IPS DF 6.9 (cell line): ENCODE results near the gene OR1E2.
"Not testable (repeated sequence)": the region's sequence is repeated elsewhere in the genome, so short reads cannot be mapped to it uniquely, and the experiment has no call there.

Experiments
- DNase-seq: peaks from one replicate; pipeline ENCODE4 v3.0.0-alpha.2; 2013; ENCODE audit warnings: low read depth, low spot score
- H3K27ac ChIP-seq: one replicate; pipeline ENCODE4 v1.5.1; 2013; ENCODE audit warnings: low read length, control low read depth
- H3K27me3 ChIP-seq: 2 replicates; pipeline ENCODE4 v1.6.1; 2013; ENCODE audit warnings: mild to moderate bottlenecking, low read length; ENCODE audit not compliant: control insufficient read depth, insufficient read depth
- H3K36me3 ChIP-seq: 2 replicates; pipeline ENCODE4 v1.6.1; 2013; ENCODE audit warnings: low read length; ENCODE audit not compliant: control insufficient read depth, insufficient read depth
- H3K4me1 ChIP-seq: 2 replicates; pipeline ENCODE4 v1.6.1; 2013; ENCODE audit warnings: low read length; ENCODE audit not compliant: control insufficient read depth, insufficient read depth
- H3K4me3 ChIP-seq: 2 replicates; pipeline ENCODE4 v1.5.1; 2013; ENCODE audit warnings: mild to moderate bottlenecking, low read length
- H3K9me3 ChIP-seq: 2 replicates; pipeline ENCODE4 v1.6.1; 2013; ENCODE audit warnings: low read length, inconsistent platforms; ENCODE audit not compliant: control insufficient read depth, insufficient read depth
- WGBS: extraction: QIAGEN DNeasy Blood & Tissue Kit; methylation state at CpG from one replicate; pipeline ENCODE4 v1.1.7; 2013; ENCODE audit warnings: mixed read lengths, missing lambda C conversion rate; ENCODE audit not compliant: insufficient read length, insufficient coverage; 5-methylcytosine and 5-hydroxymethylcytosine counted together

The OR1E2 gene

DNA sequence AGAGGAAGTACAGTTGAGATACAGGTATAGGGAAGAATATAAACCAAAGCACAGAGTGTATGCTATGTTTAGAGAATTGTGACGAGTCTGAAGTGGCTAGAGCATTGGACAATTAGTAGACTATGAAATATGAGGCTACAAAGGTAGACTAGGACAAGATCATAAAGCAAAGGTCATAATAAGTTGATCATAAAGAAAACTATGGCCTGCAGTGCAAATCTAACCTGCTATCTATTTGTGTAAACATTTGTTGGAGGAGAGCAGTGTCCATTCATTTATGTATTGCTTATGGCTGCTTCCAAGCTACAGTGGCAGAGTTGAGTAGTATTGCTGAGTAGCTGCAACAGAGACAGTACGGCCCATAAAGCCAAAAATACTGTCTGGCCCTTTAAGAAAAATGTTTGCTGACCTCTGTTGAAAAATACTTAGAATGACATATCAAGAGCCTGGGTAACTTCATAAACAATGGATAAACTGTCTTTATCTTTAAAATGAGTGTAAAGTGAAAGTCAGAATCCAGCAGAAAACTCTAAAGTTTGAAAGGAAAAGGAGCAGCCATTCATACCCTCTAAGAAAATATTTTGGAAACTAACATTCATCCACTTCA lies 14.5 kb upstream of the OR1E2 start:
- Histone ChIP-seq H3K27me3 (no peaks in the 10 kb centered on the region), H3K27ac (no peak overlapping the region), H3K4me3 (no peak overlapping the region), H3K9me3 (no peaks in the 10 kb centered on the region), H3K36me3 (no peaks in the 10 kb centered on the region), H3K4me1 (no peaks in the 10 kb centered on the region)
- DNase-seq = no peak
- no CpG with 5 or more reads among the region's 2 CpGs for WGBS

DNA sequence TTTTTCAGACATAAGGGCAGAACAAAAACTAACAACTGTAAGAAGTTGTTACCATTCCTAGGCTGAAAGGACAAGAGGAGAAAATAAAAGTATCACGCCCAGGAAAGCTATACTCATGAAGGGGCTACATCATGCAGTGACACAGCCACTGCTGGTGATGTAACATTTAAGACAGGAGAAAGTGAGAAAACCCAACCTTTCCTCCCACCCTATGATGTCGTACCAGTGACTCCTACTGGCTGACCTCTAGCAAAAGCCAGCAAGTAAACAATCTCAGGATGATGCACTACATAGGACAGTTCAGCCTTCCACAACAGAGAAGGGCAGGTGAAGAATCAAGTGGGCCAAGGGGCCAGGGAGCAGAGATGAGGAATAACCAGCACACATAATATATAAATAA lies 14.0 kb upstream of the OR1E2 start:
- no peaks in the 10 kb centered on the region for H3K27me3 ChIP-seq
- H3K4me1 ChIP-seq = no peaks in the 10 kb centered on the region
- no peaks in the 10 kb centered on the region for H3K9me3 ChIP-seq
- no peak overlapping the region for H3K27ac ChIP-seq
- DNase-seq = peak; percentile 52
- H3K36me3 ChIP-seq = no peaks in the 10 kb centered on the region
- no peak overlapping the region for H3K4me3 ChIP-seq
- no CpG with 5 or more reads among the region's 2 CpGs for WGBS

DNA sequence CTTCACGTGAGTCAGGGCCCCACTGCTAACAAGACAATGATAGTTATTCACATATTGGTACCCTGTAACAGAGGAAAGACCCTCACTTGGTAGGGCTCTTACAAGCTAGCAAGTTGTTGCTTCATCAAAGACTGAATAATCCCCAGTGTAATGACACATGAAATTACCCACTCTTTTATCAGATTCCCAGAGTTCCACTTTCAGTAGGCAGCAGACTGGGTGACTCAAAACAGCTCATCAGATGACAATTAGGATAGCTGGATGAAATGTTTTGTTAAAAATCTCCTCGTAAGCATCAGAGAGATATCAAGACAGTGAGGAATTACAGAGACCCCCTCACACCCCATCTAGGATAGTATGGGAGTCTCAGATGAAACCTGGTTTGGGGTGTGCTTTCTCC lies 6.8 kb upstream of the OR1E2 start:
- no CpG with 5 or more reads among the region's 2 CpGs for WGBS
- no peaks in the 10 kb centered on the region for H3K9me3 ChIP-seq
- H3K4me3 ChIP-seq = no peak overlapping the region
- H3K4me1 ChIP-seq = no peaks in the 10 kb centered on the region
- DNase-seq = no peak
- H3K27ac ChIP-seq = no peak overlapping the region
- H3K27me3 ChIP-seq = no peaks in the 10 kb centered on the region
- no peaks in the 10 kb centered on the region for H3K36me3 ChIP-seq

DNA sequence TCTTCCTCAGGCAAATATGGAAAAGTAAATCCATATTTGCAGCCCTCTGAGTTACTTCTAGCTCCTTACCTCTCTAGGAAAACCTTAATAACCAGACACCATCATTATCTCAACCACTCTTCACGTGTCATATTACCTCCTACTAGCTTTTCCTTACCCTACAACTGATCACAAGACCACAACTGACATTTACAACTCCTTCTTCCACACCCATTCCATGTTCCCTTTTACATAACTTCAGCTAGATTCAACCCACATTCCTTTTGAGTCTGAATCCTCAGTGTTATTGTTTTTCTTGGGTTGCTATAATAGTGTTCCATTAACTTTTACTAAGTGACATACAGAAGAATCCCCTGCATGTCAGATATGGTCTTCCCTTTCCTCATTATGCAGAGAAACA lies 4.7 kb upstream of the OR1E2 start:
- no peaks in the 10 kb centered on the region for H3K36me3 ChIP-seq
- no peak overlapping the region for H3K27ac ChIP-seq
- no peaks in the 10 kb centered on the region for H3K4me1 ChIP-seq
- no peaks in the 10 kb centered on the region for H3K27me3 ChIP-seq
- no peak overlapping the region for H3K4me3 ChIP-seq
- no peaks in the 10 kb centered on the region for H3K9me3 ChIP-seq
- DNase-seq = no peak
- WGBS = 100% methylated on average over 1 of the region's 1 CpG

DNA sequence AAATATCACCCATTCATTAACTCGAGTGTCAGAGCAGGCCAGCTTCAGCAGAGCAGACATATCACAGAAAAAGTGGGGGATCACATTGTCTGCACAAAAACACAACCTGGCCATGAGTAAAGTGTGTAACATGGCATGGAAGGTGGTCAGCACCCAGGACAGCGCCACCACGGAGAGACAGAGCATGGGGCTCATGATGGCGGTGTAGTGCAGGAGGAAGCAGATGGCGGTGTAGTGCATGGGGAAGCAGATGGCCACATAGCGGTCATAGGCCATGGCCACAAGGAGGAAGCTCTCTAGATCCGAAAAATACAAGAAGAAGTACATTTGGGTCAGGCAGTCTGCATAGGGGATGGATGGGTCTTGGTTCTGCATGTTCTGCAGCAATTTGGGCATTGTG lies 426 bp downstream of the OR1E2 start:
- H3K27me3 ChIP-seq, H3K4me1 ChIP-seq, H3K9me3 ChIP-seq, H3K36me3 ChIP-seq, H3K4me3 ChIP-seq, H3K27ac ChIP-seq: not testable (repeated sequence)
- peak; percentile 9 for DNase-seq
- no CpG with 5 or more reads among the region's 7 CpGs for WGBS

DNA sequence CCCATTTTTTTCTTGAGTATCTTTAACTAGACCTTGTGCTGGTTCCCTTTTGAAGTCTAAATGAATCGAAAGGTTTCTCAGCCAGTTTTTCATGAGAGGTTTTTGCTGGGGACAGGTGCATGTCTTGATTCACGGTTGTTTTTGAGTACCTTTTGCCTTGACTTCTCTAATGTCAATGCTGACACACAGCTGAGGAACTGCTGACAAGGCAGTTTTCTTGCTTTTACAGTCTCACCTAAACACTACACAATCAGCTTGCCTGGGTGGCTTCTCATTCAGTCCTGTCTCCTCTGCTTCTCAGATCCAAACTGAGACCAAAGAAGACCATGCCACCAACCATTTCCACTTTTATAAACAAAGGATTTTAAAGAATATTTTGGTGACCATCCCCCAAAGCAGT lies 15.4 kb downstream of the OR1E2 start:
- no CpG with 5 or more reads among the region's 2 CpGs for WGBS
- Histone ChIP-seq H3K27ac (no peak overlapping the region), H3K27me3 (no peaks in the 10 kb centered on the region), H3K9me3 (no peaks in the 10 kb centered on the region), H3K4me3 (no peak overlapping the region), H3K36me3 (no peaks in the 10 kb centered on the region), H3K4me1 (no peaks in the 10 kb centered on the region)
- DNase-seq = no peak

DNA sequence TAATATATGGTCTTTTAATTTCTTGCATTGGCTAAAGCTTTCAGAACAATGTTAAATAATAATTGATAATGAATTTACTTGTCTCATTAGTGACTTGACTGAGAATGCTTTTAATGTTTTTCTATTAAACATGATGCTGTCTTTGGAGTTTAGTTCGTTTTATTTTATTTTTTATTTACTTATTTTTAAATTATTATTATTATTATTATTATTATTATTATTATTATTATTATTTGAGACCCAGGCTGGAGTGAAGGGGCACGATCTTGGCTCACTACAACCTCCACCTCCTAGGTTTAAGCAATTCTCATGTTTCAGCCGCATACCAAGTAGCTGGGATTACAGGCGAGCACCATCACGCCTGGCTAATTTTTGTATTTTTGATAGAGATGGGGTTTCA lies 18.0 kb downstream of the OR1E2 start:
- Histone ChIP-seq H3K4me1 (no peaks in the 10 kb centered on the region), H3K4me3 (no peak overlapping the region), H3K27ac (no peak overlapping the region), H3K27me3 (no peaks in the 10 kb centered on the region), H3K9me3 (no peaks in the 10 kb centered on the region), H3K36me3 (no peaks in the 10 kb centered on the region)
- DNase-seq = no peak
- no CpG with 5 or more reads among the region's 5 CpGs for WGBS

DNA sequence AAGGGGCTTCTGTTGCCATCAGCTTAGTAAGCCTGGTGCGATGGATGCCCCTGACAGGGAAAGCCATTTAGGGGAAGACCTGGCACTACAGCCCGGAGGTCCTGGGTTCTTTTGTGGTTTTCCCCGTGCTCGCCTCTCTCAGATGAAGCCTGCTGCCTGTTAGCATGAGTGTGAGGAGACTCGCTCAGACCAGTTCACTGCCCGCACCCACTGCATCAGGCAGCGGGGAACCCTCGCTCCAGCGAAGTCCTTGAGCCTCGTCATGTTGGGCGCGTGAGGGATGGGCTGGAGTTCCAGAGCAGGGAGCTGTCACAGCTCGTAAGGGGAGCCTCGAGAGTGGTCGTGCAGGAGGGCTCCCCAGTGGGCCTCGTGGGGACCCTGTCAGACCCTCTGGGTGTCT lies 21.4 kb downstream of the OR1E2 start:
- H3K4me3 ChIP-seq, H3K4me1 ChIP-seq, H3K36me3 ChIP-seq, DNase-seq, H3K27ac ChIP-seq, H3K27me3 ChIP-seq, H3K9me3 ChIP-seq: not testable (repeated sequence)
- no CpG with 5 or more reads among the region's 16 CpGs for WGBS

DNA sequence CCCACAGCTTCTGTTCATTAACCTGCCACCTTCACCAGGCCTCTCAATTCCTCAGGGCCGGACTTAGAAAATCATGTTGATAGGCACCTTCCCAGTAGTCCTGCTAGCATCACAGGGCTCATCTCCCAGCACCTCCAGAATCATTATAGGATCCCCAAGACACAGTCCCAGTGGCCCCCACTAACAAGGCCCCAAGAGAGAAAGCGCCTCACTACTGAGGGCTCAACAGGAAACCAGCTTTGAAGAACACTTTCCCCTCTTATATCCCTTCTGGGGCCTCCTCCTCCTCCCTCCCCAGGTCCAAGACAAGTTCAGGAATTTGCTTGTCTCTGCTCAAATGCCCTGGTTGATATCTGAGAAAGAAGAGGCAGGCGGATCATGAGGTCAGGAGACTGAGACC lies 22.6 kb downstream of the OR1E2 start, which contains the start of gene OR3A3:
TSS of gene OR3A3 (plus strand) at position 301 of the 400 bp plus-strand sequence.
- Histone ChIP-seq H3K4me3 (no peak within 1 kb of the TSS), H3K4me1 (no peaks in the 10 kb centered on the region), H3K27me3 (no peaks in the 10 kb centered on the region), H3K9me3 (no peaks in the 10 kb centered on the region; the same call in 1 of the 2 replicates), H3K36me3 (no peaks in the 10 kb centered on the region), H3K27ac (no peak within 1 kb of the TSS)
- DNase-seq = no peak
- WGBS = no CpG with 5 or more reads among the region's 3 CpGs

DNA sequence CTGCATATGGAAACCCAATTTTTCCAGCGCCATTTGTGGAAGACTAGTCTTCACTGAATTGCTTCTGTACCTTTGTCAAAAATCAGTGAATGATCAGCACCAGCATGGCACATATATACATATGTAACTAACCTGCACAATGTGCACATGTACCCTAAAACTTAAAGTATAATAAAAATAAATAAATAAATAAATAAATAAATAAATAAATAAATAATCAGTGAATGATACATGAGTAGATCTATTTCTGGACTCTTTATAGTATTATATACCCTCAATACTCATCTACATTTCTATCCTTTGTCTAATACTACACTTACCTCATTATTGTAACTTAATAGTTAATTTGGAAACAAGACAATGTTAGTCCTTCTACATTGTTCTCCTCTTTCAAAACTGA lies 29.8 kb downstream of the OR1E2 start:
- DNase-seq, H3K27me3 ChIP-seq, H3K4me1 ChIP-seq, H3K4me3 ChIP-seq, H3K9me3 ChIP-seq, H3K27ac ChIP-seq, H3K36me3 ChIP-seq: not testable (repeated sequence)
- no CpG with 5 or more reads among the region's 1 CpG for WGBS

DNA sequence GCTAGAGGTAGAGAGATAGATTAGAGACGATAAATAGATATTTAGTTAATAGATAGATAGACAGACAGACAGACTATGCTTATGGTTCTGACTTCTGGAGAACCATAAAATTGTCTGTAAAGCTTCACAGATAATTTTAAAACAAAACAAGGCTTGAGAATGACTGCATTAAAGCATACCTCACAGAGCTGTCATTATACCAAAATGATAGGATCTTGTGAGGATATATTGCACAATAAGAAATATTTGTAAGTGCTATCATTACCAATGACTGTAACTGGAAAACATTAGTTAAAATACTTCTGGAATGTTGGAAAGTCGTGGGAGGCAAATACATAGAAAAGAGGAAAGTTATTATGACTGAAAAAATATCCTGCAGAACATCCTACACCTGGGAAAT lies 31.9 kb downstream of the OR1E2 start:
- Histone ChIP-seq H3K4me1 (no peaks in the 10 kb centered on the region), H3K4me3 (no peak overlapping the region), H3K9me3 (no peaks in the 10 kb centered on the region), H3K27ac (no peak overlapping the region), H3K36me3 (no peaks in the 10 kb centered on the region), H3K27me3 (no peaks in the 10 kb centered on the region)
- WGBS = 100% methylated on average over 1 of the region's 2 CpGs
- DNase-seq = no peak
